H9 (cell line): ENCODE measurements around the gene NBEAL2. TPM values are rescaled to one million over a fixed set of nuclear protein-coding genes. Genes with fewer than 3 reads are reported as not detected.

Source experiments
- DNase-seq: peaks from one replicate; pipeline ENCODE4 v3.0.0-alpha.2; 2017
- H2AFZ ChIP-seq: one replicate; pipeline ENCODE4 v1.6.1; 2013; ENCODE audit warnings: mild to moderate bottlenecking, low read length, control low read depth, moderate library complexity
- H2AK5ac ChIP-seq: 2 replicates; pipeline ENCODE4 v1.6.1; 2013; ENCODE audit warnings: low read length, control low read depth, mixed read lengths; ENCODE audit not compliant: insufficient read length
- H2BK120ac ChIP-seq: one replicate; pipeline ENCODE4 v1.6.1; 2013; ENCODE audit warnings: low read depth, mild to moderate bottlenecking, low read length, control low read depth, inconsistent platforms; ENCODE audit not compliant: poor library complexity, severe bottlenecking
- H2BK12ac ChIP-seq: 2 replicates; pipeline ENCODE4 v1.6.1; 2013; ENCODE audit warnings: low read length, control low read depth, mixed read lengths, low read depth; ENCODE audit not compliant: insufficient read length
- H2BK15ac ChIP-seq: 2 replicates; pipeline ENCODE4 v1.6.1; 2013; ENCODE audit warnings: low read depth, low read length, control low read depth
- H2BK20ac ChIP-seq: one replicate; pipeline ENCODE4 v1.6.1; 2013; ENCODE audit warnings: low read depth, mild to moderate bottlenecking, low read length, control low read depth, inconsistent platforms; ENCODE audit not compliant: poor library complexity, severe bottlenecking
- H2BK5ac ChIP-seq: 2 replicates; pipeline ENCODE4 v1.6.1; 2013; ENCODE audit warnings: low read length, control low read depth, mixed read lengths; ENCODE audit not compliant: insufficient read length
- H3K14ac ChIP-seq: 2 replicates; pipeline ENCODE4 v1.6.1; 2013; ENCODE audit warnings: low read length, control low read depth; ENCODE audit not compliant: insufficient read depth
- H3K18ac ChIP-seq: 2 replicates; pipeline ENCODE4 v1.6.1; 2013; ENCODE audit warnings: low read depth, mild to moderate bottlenecking, mixed read lengths, low read length, control low read depth; ENCODE audit not compliant: insufficient read length
- H3K23ac ChIP-seq: 2 replicates; pipeline ENCODE4 v1.6.1; 2013; ENCODE audit warnings: low read length, control low read depth, mixed read lengths, low read depth; ENCODE audit not compliant: insufficient read length
- H3K23me2 ChIP-seq: 2 replicates; pipeline ENCODE4 v1.6.1; 2013; ENCODE audit warnings: low read depth, mild to moderate bottlenecking, mixed read lengths, low read length, control low read depth; ENCODE audit not compliant: insufficient read length, poor library complexity, severe bottlenecking
- H3K27ac ChIP-seq: 2 replicates; pipeline ENCODE4 v1.5.1; 2013; ENCODE audit warnings: low read length, control low read depth, mixed read lengths, low read depth; ENCODE audit not compliant: insufficient read length
- H3K27me3 ChIP-seq: 2 replicates; pipeline ENCODE4 v1.6.1; 2013; ENCODE audit warnings: low read length, control low read depth, inconsistent platforms; ENCODE audit not compliant: insufficient read depth
- H3K4ac ChIP-seq: 2 replicates; pipeline ENCODE4 v1.6.1; 2013; ENCODE audit warnings: low read depth, mild to moderate bottlenecking, control low read depth, inconsistent platforms, low read length, moderate library complexity
- H3K4me1 ChIP-seq: 2 replicates; pipeline ENCODE4 v1.6.1; 2013; ENCODE audit warnings: low read length, control low read depth, inconsistent platforms; ENCODE audit not compliant: insufficient read depth
- H3K4me2 ChIP-seq: 2 replicates; pipeline ENCODE4 v1.6.1; 2013; ENCODE audit warnings: low read length, control low read depth, mixed read lengths; ENCODE audit not compliant: insufficient read length, insufficient read depth
- H3K56ac ChIP-seq: 2 replicates; pipeline ENCODE4 v1.6.1; 2013; ENCODE audit warnings: low read depth, mild to moderate bottlenecking, mixed read lengths, low read length, control low read depth; ENCODE audit not compliant: insufficient read length
- H3K79me1 ChIP-seq: 2 replicates; pipeline ENCODE4 v1.6.1; 2013; ENCODE audit warnings: low read depth, mild to moderate bottlenecking, moderate library complexity, low read length, control low read depth, inconsistent platforms; ENCODE audit not compliant: insufficient read depth, poor library complexity, severe bottlenecking
- H3K79me2 ChIP-seq: 2 replicates; pipeline ENCODE4 v1.6.1; 2013; ENCODE audit warnings: low read length, control low read depth, inconsistent platforms; ENCODE audit not compliant: insufficient read depth
- H3K9ac ChIP-seq: 2 replicates; pipeline ENCODE4 v1.6.1; 2013; ENCODE audit warnings: low read length, control low read depth, mixed read lengths; ENCODE audit not compliant: insufficient read length; ENCODE audit errors: extremely low read depth
- H3K9me3 ChIP-seq: one replicate; pipeline ENCODE4 v1.6.1; 2013; ENCODE audit warnings: low read depth, low read length, inconsistent platforms; ENCODE audit not compliant: control insufficient read depth
- H3T11ph ChIP-seq: one replicate; pipeline ENCODE4 v1.6.1; 2013; ENCODE audit warnings: mild to moderate bottlenecking, low read length, control low read depth, inconsistent platforms
- H4K20me1 ChIP-seq: one replicate; pipeline ENCODE4 v1.6.1; 2013; ENCODE audit not compliant: control insufficient read depth, insufficient read length, insufficient read depth
- H4K5ac ChIP-seq: 2 replicates; pipeline ENCODE4 v1.6.1; 2013; ENCODE audit warnings: low read depth, mild to moderate bottlenecking, mixed read lengths, low read length, control low read depth; ENCODE audit not compliant: insufficient read length
- H4K8ac ChIP-seq: replicated peaks from 2 replicates; pipeline ENCODE4 v1.6.1; 2013; ENCODE audit warnings: low read length, control low read depth, mixed read lengths, low read depth; ENCODE audit not compliant: insufficient read length
- H4K91ac ChIP-seq: 2 replicates; pipeline ENCODE4 v1.6.1; 2013; ENCODE audit warnings: low read depth, mild to moderate bottlenecking, moderate library complexity, mixed read lengths, low read length, control low read depth; ENCODE audit not compliant: insufficient read length
- H3K27ac Mint-ChIP-seq, 3 experiments: 2 replicates in 2 of 3; 3 replicates in 1 of 3; pipeline ENCODE4 v1.8.0; 2020 to 2021; ENCODE audit warnings: mixed read lengths in 3 of 3, mild to moderate bottlenecking in 1 of 3, moderate library complexity in 1 of 3
- H3K27me3 Mint-ChIP-seq: 2 replicates; pipeline ENCODE4 v1.8.0; 2021; ENCODE audit warnings: low read depth, mild to moderate bottlenecking, moderate library complexity, mixed read lengths
- H3K36me3 Mint-ChIP-seq, 3 experiments: 2 replicates in 2 of 3; 3 replicates in 1 of 3; pipeline ENCODE4 v1.8.0; 2020 to 2021; ENCODE audit warnings: low read depth in 3 of 3, mixed read lengths in 3 of 3; ENCODE audit not compliant: insufficient read depth in 1 of 3
- H3K4me1 Mint-ChIP-seq, 2 experiments: 2 replicates each; pipeline ENCODE4 v1.8.0; 2020; ENCODE audit warnings: mixed read lengths in 2 of 2
- H3K4me3 Mint-ChIP-seq, 2 experiments: 2 replicates in 1 of 2; 3 replicates in 1 of 2; pipeline ENCODE4 v1.8.0; 2020 to 2021; ENCODE audit warnings: mild to moderate bottlenecking in 2 of 2, mixed read lengths in 2 of 2, moderate library complexity in 1 of 2
- H3K9me3 Mint-ChIP-seq, 2 experiments: 2 replicates in 1 of 2; 3 replicates in 1 of 2; pipeline ENCODE4 v1.8.0; 2020; ENCODE audit warnings: mild to moderate bottlenecking in 2 of 2, mixed read lengths in 2 of 2, moderate library complexity in 1 of 2
- CTCF ChIP-seq: fragments of 200-600 bp; sonication (generic); conservative IDR thresholded peaks from 3 replicates; pipeline ENCODE4 v1.8.0; 2021; ENCODE audit warnings: antibody characterized with exemption, mild to moderate bottlenecking
- WGBS: extraction: QIAGEN DNeasy Blood & Tissue Kit; methylation state at CpG from one replicate; pipeline ENCODE4 v1.1.7; 2013; ENCODE audit warnings: missing lambda C conversion rate, low lambda C conversion rate, mixed read lengths; ENCODE audit not compliant: insufficient read length; ENCODE audit errors: extremely low coverage; 5-methylcytosine and 5-hydroxymethylcytosine counted together
- total RNA-seq: library from RNA; stranded (reverse); gene quantifications from 2 replicates; pipeline ENCODE4 v1.2.1, GENCODE V29; 2021

NBEAL2 gene
- total RNA-seq, 1 experiment from 2014 or later, result 52.1 TPM

GRCh38 chr3:46960081-46960701 lies 19.3 kb upstream of the NBEAL2 start:
- peaks cover 6 to 10% of the 10 kb centered on the region in 2 experiments; a peak in 2 of 5 replicates for H3K9me3 Mint-ChIP-seq
- Histone ChIP-seq H2BK12ac (no peak overlapping the region), H3K14ac (no peak overlapping the region), H3K9ac (no peak overlapping the region), H3K79me2 (peaks cover 38% of the 10 kb centered on the region), H2BK20ac (no peak overlapping the region), H3K56ac (no peak overlapping the region), H3K4ac (no peak overlapping the region), H3T11ph (no peak overlapping the region), H3K9me3 (no peaks in the 10 kb centered on the region), H3K23me2 (no peaks in the 10 kb centered on the region), H2BK120ac (no peak overlapping the region), H4K91ac (no peak overlapping the region), H3K27me3 (no peaks in the 10 kb centered on the region), H2AK5ac (no peak overlapping the region), H3K4me1 (peaks cover 3% of the 10 kb centered on the region; the same call in 1 of the 2 replicates), H4K20me1 (no peaks in the 10 kb centered on the region), H3K79me1 (peaks cover 5% of the 10 kb centered on the region), H3K27ac (no peak overlapping the region), H2BK5ac (no peak overlapping the region), H4K8ac (no peak overlapping the region), H3K4me2 (no peak overlapping the region), H2AFZ (no peak overlapping the region), H3K23ac (no peak overlapping the region), H2BK15ac (no peak overlapping the region), H3K18ac (no peak overlapping the region), H4K5ac (no peak overlapping the region)
- no CpG with 5 or more reads among the region's 4 CpGs for WGBS
- H3K27ac Mint-ChIP-seq, result peak overlapping the region; percentile 59 to 87 (median 69); a peak in 5 of 7 replicates
- peaks cover 18 to 23% (median 20%) of the 10 kb centered on the region in 3 experiments for H3K36me3 Mint-ChIP-seq
- DNase-seq, result no peak
- no peak overlapping the region for H3K4me3 Mint-ChIP-seq
- no peak for TF ChIP-seq CTCF
- peaks cover 34 to 43% of the 10 kb centered on the region in 2 experiments for H3K4me1 Mint-ChIP-seq
- H3K27me3 Mint-ChIP-seq, result no peaks in the 10 kb centered on the region
